ENCODE results near the gene USP6.
"Not testable (repeated sequence)": the region's sequence is repeated elsewhere in the genome, so short reads cannot be mapped to it uniquely, and the experiment has no call there.

Gene USP6

GRCh38 chr17:5200360-5200759, 84.5 kb downstream of the USP6 start:
- DNase-seq = no peak

GRCh38 chr17:5201011-5201410, 85.2 kb downstream of the USP6 start:
- DNase-seq = no peak

GRCh38 chr17:5203178-5203907, 87.5 kb downstream of the USP6 start:
- DNase-seq = no peak

GRCh38 chr17:5203908-5204294, 88.1 kb downstream of the USP6 start:
- peak; percentile 29 for DNase-seq

- DNase-seq = no peak
Observed at GRCh38 chr17:5209396-5209795, 93.6 kb downstream of the USP6 start.

- no peak for DNase-seq
Observed at GRCh38 chr17:5210091-5210490, 94.3 kb downstream of the USP6 start.

GRCh38 chr17:5210614-5211252, 94.9 kb downstream of the USP6 start:
- DNase-seq = no peak

GRCh38 chr17:5211458-5211857, 95.6 kb downstream of the USP6 start:
- DNase-seq = no peak

GRCh38 chr17:5217562-5217961, 101.7 kb downstream of the USP6 start:
- not testable (repeated sequence) for DNase-seq

- no peak for DNase-seq
Observed at GRCh38 chr17:5219536-5219935, 103.7 kb downstream of the USP6 start.

- no peak for DNase-seq
Observed at GRCh38 chr17:5220074-5220473, 104.2 kb downstream of the USP6 start.

GRCh38 chr17:5221912-5222311, 106.1 kb downstream of the USP6 start:
- not testable (repeated sequence) for DNase-seq
